ENCODE results near the gene TDRD6.
"Not testable (repeated sequence)": the region's sequence is repeated elsewhere in the genome, so short reads cannot be mapped to it uniquely, and the experiment has no call there.

Gene TDRD6

DNA sequence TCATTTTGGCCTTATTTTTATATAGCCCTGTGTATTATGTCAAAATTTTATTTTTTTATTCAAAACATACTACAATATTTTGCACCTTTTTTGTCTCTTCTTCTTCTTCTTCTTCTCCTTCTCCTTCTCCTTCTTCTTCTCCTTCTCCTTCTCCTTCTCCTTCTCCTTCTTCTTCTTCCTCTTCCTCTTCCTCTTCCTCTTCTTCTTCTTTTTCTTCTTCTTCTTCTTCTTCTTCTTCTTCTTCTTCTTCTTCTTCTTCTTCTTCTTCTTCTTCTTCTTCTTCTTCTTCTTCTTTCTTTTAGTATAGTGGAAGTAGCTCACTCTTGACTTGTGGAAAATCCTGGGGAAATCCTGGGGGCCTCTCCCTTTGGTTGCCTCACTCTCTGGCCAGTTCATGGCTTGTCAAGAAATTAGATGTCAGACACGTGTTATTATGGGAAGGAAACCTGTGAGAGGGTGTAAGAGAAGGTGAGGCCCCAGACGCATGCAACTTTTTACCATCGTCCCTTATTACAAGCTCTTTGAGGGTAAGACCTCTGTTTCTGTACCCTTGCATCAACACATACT is 56.6 kb downstream of the TDRD6 start:
- FAIRE-seq, result not testable (repeated sequence)

DNA sequence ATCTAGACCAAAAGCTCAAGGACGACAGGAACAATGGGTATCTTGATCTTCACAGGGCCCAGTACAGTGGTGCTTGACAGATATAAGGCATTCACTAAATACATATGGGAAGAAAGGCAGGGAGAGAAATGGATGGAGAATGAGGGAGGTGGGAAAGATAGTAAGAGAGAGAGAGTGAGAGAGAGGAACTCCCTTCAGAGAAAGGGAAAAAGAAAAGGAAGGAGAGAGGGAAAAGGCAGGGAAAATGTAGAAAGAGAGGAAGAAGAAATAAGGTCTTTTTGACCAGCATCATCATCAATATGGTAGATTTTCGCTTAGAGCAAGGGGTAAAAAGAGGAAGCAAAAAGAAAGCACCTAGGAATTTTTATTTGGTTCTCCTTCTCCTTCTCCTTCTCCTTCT is 58.3 kb downstream of the TDRD6 start:
- FAIRE-seq, result no peak

DNA sequence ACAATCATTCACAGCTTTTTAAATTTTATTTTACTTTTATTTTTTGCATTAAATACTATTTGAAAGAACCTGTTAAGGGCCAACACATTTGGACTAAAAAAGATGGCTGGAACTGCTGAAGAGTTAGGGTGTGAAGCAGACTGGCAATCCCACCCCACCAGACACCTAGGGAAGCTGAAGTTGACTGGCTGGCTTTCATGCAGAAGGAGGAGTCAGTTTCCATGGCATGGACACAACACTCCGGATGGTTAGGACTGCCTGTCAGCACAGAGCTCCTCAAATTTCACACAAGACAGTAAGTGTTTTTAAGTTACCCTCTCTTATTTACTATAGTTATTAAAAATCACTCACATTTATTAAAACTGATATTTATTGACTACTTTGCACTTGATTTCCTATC is 59.0 kb downstream of the TDRD6 start, which contains the start of gene ANKRD66:
Gene ANKRD66 (plus strand): TSS at position 238 of the 400 bp plus-strand sequence. CDS start 5,016 bp downstream, outside the sequence.
- FAIRE-seq, result no peak

DNA sequence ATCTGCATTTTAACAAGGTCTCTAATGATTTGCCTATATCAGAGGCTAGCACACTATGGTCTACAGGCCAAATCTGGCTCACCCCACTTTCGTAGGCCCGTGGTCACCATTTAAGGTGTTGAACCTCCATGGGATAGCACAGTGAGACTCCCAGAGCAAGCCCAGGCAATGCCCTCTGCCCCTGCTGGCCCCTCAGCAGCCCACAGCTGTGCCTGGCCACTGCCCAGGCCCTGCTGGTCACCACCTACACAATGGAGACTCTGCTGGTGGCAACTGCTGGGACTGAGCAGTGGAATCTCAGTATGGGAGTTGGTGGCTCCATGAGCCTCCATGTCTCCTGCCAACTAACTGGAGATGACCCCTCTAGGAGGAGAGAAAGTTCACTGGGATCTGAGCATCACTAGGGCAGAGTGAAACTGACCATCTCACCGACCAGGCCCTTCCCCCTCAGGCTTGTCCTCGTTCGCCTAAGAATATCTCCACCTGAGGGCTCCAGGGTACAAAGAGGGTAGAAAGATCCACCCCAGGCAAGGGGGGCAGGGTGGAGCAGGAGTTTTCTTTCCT is 61.3 kb downstream of the TDRD6 start:
- FAIRE-seq, result no peak

DNA sequence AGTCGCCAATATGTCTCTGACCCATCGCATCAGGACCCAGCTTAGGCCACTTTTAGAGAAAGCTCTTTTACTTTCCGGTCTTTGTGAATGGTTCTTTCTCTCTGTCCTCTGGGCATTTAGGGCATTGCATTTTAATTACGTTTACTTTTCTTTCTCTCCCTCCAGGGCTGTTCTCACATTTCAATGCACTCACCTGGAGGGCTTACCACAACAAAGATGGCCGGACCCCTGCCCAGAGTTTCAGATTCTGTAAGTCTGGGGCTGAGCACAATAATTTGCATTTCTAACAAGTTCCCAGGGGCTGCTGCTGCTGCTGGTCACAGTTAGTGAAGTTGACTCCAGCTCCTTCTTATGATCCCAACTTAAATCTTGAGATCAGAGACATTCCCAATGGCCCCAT is 62.0 kb downstream of the TDRD6 start:
- no peak for FAIRE-seq

DNA sequence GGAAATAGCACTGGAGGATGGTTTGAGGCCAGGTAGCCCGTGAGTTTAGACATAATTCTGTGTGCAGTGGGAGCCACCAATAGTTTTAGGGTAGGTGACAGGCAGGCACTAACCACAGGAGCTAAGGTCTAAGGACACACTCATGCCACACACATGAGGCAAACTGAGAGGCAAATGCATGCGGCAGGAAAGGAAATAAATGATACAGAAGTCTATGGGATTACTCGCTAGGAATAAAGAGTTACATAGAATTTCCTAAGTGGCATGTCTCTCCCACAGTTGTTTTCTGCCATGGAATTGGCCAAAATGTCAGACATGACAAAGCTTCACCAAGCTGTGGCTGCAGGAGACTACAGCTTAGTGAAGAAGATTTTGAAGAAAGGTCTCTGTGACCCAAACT is 64.0 kb downstream of the TDRD6 start:
- no peak for FAIRE-seq
